HFFc6 (cell line): Measurements from ENCODE around the gene SLC44A3. TPM values are rescaled to one million over a fixed set of nuclear protein-coding genes. Genes with fewer than 3 reads are reported as not detected.

Experiments
- DNase-seq: peaks from one replicate; pipeline ENCODE4 v3.0.0-alpha.2; 2018
- H3K27ac Mint-ChIP-seq: 2 replicates; pipeline ENCODE4 v1.8.0; 2020; ENCODE audit warnings: mild to moderate bottlenecking, mixed read lengths
- H3K27me3 Mint-ChIP-seq: 2 replicates; pipeline ENCODE4 v1.8.0; 2021; ENCODE audit warnings: mild to moderate bottlenecking, moderate library complexity, mixed read lengths; ENCODE audit not compliant: insufficient read depth
- H3K36me3 Mint-ChIP-seq: 2 replicates; pipeline ENCODE4 v1.8.0; 2021; ENCODE audit warnings: low read depth, mixed read lengths
- H3K4me1 Mint-ChIP-seq: 2 replicates; pipeline ENCODE4 v1.8.0; 2020; ENCODE audit warnings: low read depth, mixed read lengths
- H3K4me3 Mint-ChIP-seq: 2 replicates; pipeline ENCODE4 v1.8.0; 2020; ENCODE audit warnings: mild to moderate bottlenecking, moderate library complexity, mixed read lengths
- H3K9me3 Mint-ChIP-seq: 2 replicates; pipeline ENCODE4 v1.8.0; 2020; ENCODE audit warnings: mild to moderate bottlenecking, mixed read lengths
- CTCF ChIP-seq: fragments of 200-600 bp; sonication (generic); IDR thresholded peaks from 2 replicates; pipeline ENCODE4 v1.5.0; 2021; ENCODE audit warnings: antibody characterized with exemption, mild to moderate bottlenecking
- total RNA-seq, 6 experiments: library from RNA; stranded (reverse); fragmentation: NEBNext Ultra II Directional; extraction: Animal tissue kit (Norgen Biotek cat#: 25700); gene quantifications; 2 replicates in 1 of 6; 3 replicates in 5 of 6; pipeline ENCODE4 v1.2.3, GENCODE V29; 2021

Gene SLC44A3
- total RNA-seq, 6 experiments from 2014 or later, result 0.62 to 1.8 (median 0.73) TPM

GRCh38 chr1:94929351-94930217, 109.4 kb downstream of the SLC44A3 start:
- no peak for DNase-seq
- Mint-ChIP-seq H3K27me3 (no peaks in the 10 kb centered on the region; the same call in 1 of the 2 replicates), H3K4me1 (peaks cover 16% of the 10 kb centered on the region), H3K36me3 (peaks cover 12% of the 10 kb centered on the region; the same call in 1 of the 2 replicates), H3K27ac (no peak overlapping the region), H3K4me3 (no peak overlapping the region), H3K9me3 (no peaks in the 10 kb centered on the region)
- TF ChIP-seq CTCF, result no peak

- Mint-ChIP-seq H3K27ac (no peak overlapping the region), H3K4me1 (peaks cover 27% of the 10 kb centered on the region), H3K9me3 (no peaks in the 10 kb centered on the region), H3K27me3 (no peaks in the 10 kb centered on the region; the same call in 1 of the 2 replicates), H3K36me3 (no peaks in the 10 kb centered on the region), H3K4me3 (no peak overlapping the region)
- DNase-seq, result no peak
- no peak for TF ChIP-seq CTCF
Measured at GRCh38 chr1:94931254-94931841, 111.2 kb downstream of the SLC44A3 start.

- H3K27ac Mint-ChIP-seq, result no peak overlapping the region
- peaks cover 41% of the 10 kb centered on the region for H3K4me1 Mint-ChIP-seq
- no peak for TF ChIP-seq CTCF
Measured at GRCh38 chr1:94934551-94934950, 114.4 kb downstream of the SLC44A3 start.

GRCh38 chr1:94935034-94935433, 114.9 kb downstream of the SLC44A3 start:
- H3K27me3 Mint-ChIP-seq, result no peaks in the 10 kb centered on the region
- no peak for TF ChIP-seq CTCF
- no peaks in the 10 kb centered on the region for H3K9me3 Mint-ChIP-seq
- DNase-seq, result no peak
- H3K36me3 Mint-ChIP-seq, result no peaks in the 10 kb centered on the region
- peaks cover 41% of the 10 kb centered on the region for H3K4me1 Mint-ChIP-seq
- no peak overlapping the region for H3K4me3 Mint-ChIP-seq
- no peak overlapping the region for H3K27ac Mint-ChIP-seq

More at GRCh38 chr1:94934551-94934950, 114.4 kb downstream of the SLC44A3 start:
- Mint-ChIP-seq H3K4me3 (no peak overlapping the region), H3K27me3 (no peaks in the 10 kb centered on the region), H3K36me3 (no peaks in the 10 kb centered on the region), H3K9me3 (no peaks in the 10 kb centered on the region)
- no peak for DNase-seq

GRCh38 chr1:94935476-94935875, 115.3 kb downstream of the SLC44A3 start:
- H3K27me3 Mint-ChIP-seq, result no peaks in the 10 kb centered on the region
- H3K27ac Mint-ChIP-seq, result no peak overlapping the region
- no peak for TF ChIP-seq CTCF
- no peaks in the 10 kb centered on the region for H3K9me3 Mint-ChIP-seq
- H3K36me3 Mint-ChIP-seq, result no peaks in the 10 kb centered on the region
- H3K4me3 Mint-ChIP-seq, result peak overlapping the region; percentile 4; the same call in 1 of the 2 replicates
- no peak for DNase-seq
- H3K4me1 Mint-ChIP-seq, result peaks cover 41% of the 10 kb centered on the region
